ENCODE data around the gene ACSF3.

Gene ACSF3

GRCh38 chr16:89113152-89113547 lies 19.5 kb downstream of the ACSF3 start:
- DNase-seq = no peak

- no peak for DNase-seq
These were observed 20.0 kb downstream of the ACSF3 start for GRCh38 chr16:89113661-89114060.

GRCh38 chr16:89114159-89114981 lies 20.7 kb downstream of the ACSF3 start:
- no peak for DNase-seq

GRCh38 chr16:89115216-89115861 lies 21.7 kb downstream of the ACSF3 start:
- DNase-seq = no peak

GRCh38 chr16:89116341-89117226 lies 22.9 kb downstream of the ACSF3 start:
- no peak for DNase-seq

- DNase-seq = no peak
These were observed 23.7 kb downstream of the ACSF3 start for GRCh38 chr16:89117227-89117974.

GRCh38 chr16:89117975-89118289 lies 24.3 kb downstream of the ACSF3 start:
- DNase-seq = no peak

GRCh38 chr16:89118361-89119165 lies 24.9 kb downstream of the ACSF3 start:
- DNase-seq = no peak

- DNase-seq = no peak
These were observed 25.5 kb downstream of the ACSF3 start for GRCh38 chr16:89119166-89119621.

GRCh38 chr16:89119661-89120141 lies 26.0 kb downstream of the ACSF3 start:
- no peak for DNase-seq

GRCh38 chr16:89120281-89120680 lies 26.6 kb downstream of the ACSF3 start:
- no peak for DNase-seq

GRCh38 chr16:89120921-89121351 lies 27.3 kb downstream of the ACSF3 start:
- no peak for DNase-seq

GRCh38 chr16:89121691-89122321 lies 28.2 kb downstream of the ACSF3 start:
- DNase-seq = no peak

- DNase-seq = peak; percentile 51
These were observed 28.7 kb downstream of the ACSF3 start for GRCh38 chr16:89122322-89122851.

- DNase-seq = no peak
These were observed 29.6 kb downstream of the ACSF3 start for GRCh38 chr16:89123001-89123830.

GRCh38 chr16:89123831-89124100 lies 30.1 kb downstream of the ACSF3 start:
- no peak for DNase-seq

GRCh38 chr16:89129378-89129777 lies 35.7 kb downstream of the ACSF3 start:
- DNase-seq = no peak

GRCh38 chr16:89130448-89130847 lies 36.8 kb downstream of the ACSF3 start:
- DNase-seq = no peak

GRCh38 chr16:89131783-89132182 lies 38.1 kb downstream of the ACSF3 start:
- DNase-seq = no peak

Measured in NCI-H1436 (cell line).